ENCODE results near the gene SIN3B.

Gene SIN3B

DNA sequence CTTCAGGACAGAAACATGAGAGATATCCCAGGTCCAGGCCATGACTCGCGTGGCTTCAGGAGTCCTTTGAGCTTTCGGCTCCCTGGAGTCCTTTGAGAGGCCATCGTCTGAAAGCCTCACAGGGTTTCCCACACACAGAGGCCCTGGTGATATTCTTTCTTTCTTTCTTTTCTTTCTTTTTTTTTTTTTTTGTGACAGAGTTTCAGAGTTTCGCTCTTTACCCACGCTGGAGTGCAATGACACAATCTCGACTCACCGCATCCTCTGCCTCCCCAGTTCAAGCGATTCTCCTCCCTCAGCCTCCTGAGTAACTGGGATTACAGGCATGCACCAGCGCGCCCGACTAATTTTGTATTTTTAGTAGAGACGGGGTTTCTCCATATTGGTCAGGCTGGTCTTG is 5.5 kb downstream of the SIN3B start:
- TF ChIP-seq, protein P1, sequence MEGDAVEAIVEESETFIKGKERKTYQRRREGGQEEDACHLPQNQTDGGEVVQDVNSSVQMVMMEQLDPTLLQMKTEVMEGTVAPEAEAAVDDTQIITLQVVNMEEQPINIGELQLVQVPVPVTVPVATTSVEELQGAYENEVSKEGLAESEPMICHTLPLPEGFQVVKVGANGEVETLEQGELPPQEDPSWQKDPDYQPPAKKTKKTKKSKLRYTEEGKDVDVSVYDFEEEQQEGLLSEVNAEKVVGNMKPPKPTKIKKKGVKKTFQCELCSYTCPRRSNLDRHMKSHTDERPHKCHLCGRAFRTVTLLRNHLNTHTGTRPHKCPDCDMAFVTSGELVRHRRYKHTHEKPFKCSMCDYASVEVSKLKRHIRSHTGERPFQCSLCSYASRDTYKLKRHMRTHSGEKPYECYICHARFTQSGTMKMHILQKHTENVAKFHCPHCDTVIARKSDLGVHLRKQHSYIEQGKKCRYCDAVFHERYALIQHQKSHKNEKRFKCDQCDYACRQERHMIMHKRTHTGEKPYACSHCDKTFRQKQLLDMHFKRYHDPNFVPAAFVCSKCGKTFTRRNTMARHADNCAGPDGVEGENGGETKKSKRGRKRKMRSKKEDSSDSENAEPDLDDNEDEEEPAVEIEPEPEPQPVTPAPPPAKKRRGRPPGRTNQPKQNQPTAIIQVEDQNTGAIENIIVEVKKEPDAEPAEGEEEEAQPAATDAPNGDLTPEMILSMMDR (IDR thresholded peaks at IDR 0.05; ENCODE audit: poor library complexity, severe bottlenecking) = no peak
- H3K27ac ChIP-seq (ENCODE audit: poor library complexity, severe bottlenecking) = no peak overlapping the region
- peaks cover 7% of the 10 kb centered on the region for H3K4me1 ChIP-seq (ENCODE audit: insufficient read depth, poor library complexity, severe bottlenecking)
- H3K9me3 ChIP-seq (ENCODE audit: severe bottlenecking) = no peaks in the 10 kb centered on the region
- DNase-seq (ENCODE audit: low spot score) (no peak), ATAC-seq (ENCODE audit: low read depth) (no peak)
- H3K4me3 ChIP-seq (ENCODE audit: severe bottlenecking) = no peak overlapping the region
- peaks cover 80% of the 10 kb centered on the region for H3K36me3 ChIP-seq (ENCODE audit: low read depth)
- no peaks in the 10 kb centered on the region for H3K27me3 ChIP-seq (ENCODE audit: insufficient read depth, poor library complexity, severe bottlenecking)

DNA sequence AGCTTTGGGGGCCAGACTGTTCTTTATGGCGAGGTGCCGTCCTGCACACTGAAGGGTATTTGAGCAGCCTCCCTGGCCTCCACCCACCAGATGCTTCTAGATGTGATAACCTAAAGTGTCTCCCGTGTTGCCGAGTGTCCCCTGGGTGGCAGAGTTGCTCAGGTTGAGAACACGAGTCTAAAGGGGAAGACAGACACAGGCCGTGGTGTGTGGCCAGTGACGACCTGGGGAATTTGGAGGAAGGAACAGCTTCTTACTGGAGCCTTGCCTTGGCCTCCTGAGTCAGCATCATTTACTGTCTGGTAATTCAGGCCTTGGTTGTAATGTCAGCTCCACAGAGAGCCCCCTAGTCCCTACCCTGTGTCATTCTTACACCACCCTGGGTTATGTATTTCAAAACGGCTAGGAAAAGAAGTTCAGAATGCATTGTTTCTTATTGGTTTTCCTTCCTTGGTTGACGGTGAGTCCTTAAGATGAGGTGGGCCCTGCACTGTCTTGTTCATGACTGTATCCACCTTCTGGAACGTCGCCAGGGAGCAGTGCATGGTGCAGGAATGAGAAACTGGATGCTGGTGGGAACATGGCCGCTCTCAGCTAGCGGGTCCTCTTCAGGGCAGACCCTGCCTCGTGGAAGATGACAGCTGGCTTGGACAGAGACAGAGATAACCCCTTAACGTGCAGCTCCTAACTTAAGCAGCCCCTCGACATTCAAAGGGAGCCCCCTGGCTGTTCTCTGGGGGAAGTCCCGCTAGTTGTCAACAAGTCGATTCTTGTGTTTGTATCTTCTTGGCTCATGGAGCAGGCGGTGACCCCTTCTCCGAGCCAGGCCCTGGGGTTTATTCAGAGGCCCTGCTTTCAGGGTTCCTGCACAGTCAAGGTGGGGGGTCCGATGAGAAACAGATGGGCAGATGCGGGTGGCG is 7.2 kb downstream of the SIN3B start:
- no peaks in the 10 kb centered on the region for H3K9me3 ChIP-seq (ENCODE audit: severe bottlenecking)
- H3K27me3 ChIP-seq (ENCODE audit: insufficient read depth, poor library complexity, severe bottlenecking) = no peaks in the 10 kb centered on the region
- DNase-seq (ENCODE audit: low spot score) = no peak
- no peak overlapping the region for H3K4me3 ChIP-seq (ENCODE audit: severe bottlenecking)
- no peaks in the 10 kb centered on the region for H3K4me1 ChIP-seq (ENCODE audit: insufficient read depth, poor library complexity, severe bottlenecking)
- peaks cover 78% of the 10 kb centered on the region for H3K36me3 ChIP-seq (ENCODE audit: low read depth)
- TF ChIP-seq, protein P1 (IDR thresholded peaks at IDR 0.05; ENCODE audit: poor library complexity, severe bottlenecking) = no peak
- no peak; the same call in 1 of the 3 replicates for ATAC-seq (ENCODE audit: low read depth)
- no peak overlapping the region for H3K27ac ChIP-seq (ENCODE audit: poor library complexity, severe bottlenecking)

DNA sequence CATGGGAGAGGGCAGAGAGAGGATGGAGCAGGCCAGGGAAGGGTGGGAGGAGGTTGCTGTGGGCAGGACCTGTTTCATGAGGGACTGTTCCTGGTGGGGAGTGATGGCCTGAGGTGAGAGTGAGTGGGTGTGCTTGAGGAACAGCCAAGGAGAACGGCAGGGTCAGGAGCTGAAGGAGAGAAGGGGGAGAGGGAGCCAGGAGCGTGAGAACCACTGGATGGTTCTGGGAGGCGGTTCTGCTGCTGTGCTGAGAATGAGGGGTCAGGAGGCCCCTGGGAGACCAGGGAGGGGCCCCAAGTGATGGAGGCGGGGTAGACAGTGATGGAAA is 7.8 kb downstream of the SIN3B start:
- H3K4me1 ChIP-seq (ENCODE audit: insufficient read depth, poor library complexity, severe bottlenecking) = no peaks in the 10 kb centered on the region
- H3K4me3 ChIP-seq (ENCODE audit: severe bottlenecking) = no peak overlapping the region
- TF ChIP-seq, protein P1 (IDR thresholded peaks at IDR 0.05; ENCODE audit: poor library complexity, severe bottlenecking) = no peak
- no peak overlapping the region for H3K27ac ChIP-seq (ENCODE audit: poor library complexity, severe bottlenecking)
- no peaks in the 10 kb centered on the region for H3K9me3 ChIP-seq (ENCODE audit: severe bottlenecking)
- no peaks in the 10 kb centered on the region for H3K27me3 ChIP-seq (ENCODE audit: insufficient read depth, poor library complexity, severe bottlenecking)
- no peak for ATAC-seq (ENCODE audit: low read depth)
- no peak for DNase-seq (ENCODE audit: low spot score)
- peaks cover 78% of the 10 kb centered on the region for H3K36me3 ChIP-seq (ENCODE audit: low read depth)

DNA sequence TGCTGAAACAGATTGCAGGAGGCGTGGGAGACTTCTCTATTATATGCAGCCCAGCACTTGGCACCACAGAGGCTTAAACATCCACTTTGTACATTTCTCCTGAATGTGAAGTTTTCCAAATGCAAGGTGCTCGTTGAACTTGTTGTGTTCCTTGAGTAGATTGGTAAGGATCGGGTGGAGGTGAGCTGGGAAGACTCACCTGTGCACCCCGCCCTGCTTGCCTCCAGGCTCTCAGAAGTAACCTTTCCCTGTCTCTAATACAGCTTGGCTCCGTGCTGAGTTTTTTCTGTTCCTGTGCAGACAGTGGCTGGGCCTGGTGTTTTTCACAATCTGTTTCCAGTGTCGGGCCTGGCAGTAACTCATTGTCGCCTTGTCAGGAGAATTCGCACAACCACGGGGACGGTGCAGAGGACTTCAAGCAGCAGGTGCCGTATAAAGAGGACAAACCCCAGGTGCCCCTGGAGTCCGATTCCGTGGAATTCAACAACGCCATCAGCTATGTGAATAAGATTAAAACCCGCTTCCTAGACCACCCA is 12.3 kb downstream of the SIN3B start:
- no peaks in the 10 kb centered on the region for H3K27me3 ChIP-seq (ENCODE audit: insufficient read depth, poor library complexity, severe bottlenecking)
- H3K4me1 ChIP-seq (ENCODE audit: insufficient read depth, poor library complexity, severe bottlenecking) = no peaks in the 10 kb centered on the region
- H3K9me3 ChIP-seq (ENCODE audit: severe bottlenecking) = no peaks in the 10 kb centered on the region
- TF ChIP-seq, protein P1 (IDR thresholded peaks at IDR 0.05; ENCODE audit: poor library complexity, severe bottlenecking) = no peak
- no peak overlapping the region for H3K4me3 ChIP-seq (ENCODE audit: severe bottlenecking)
- no peak for DNase-seq (ENCODE audit: low spot score)
- no peak overlapping the region for H3K27ac ChIP-seq (ENCODE audit: poor library complexity, severe bottlenecking)
- no peak for ATAC-seq (ENCODE audit: low read depth)
- H3K36me3 ChIP-seq (ENCODE audit: low read depth) = peaks cover 75% of the 10 kb centered on the region

DNA sequence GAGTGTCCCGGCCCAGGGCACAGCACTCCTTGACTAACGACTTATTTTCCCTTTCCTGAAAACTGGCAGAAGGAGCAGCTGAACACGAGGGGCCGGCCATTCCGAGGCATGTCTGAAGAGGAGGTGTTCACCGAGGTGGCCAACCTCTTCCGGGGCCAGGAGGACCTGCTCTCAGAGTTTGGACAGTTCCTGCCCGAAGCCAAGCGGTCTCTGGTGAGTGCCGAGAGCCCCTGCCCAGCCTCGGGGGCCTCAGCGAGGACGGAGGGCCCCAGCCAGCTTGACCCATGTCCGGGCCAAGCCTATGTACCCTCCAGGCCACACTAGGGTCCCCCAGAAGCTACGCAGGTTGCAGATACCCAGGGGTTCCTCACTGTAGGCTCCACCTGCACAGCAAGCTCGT is 17.7 kb downstream of the SIN3B start:
- no peak for ATAC-seq (ENCODE audit: low read depth)
- no peak overlapping the region for H3K27ac ChIP-seq (ENCODE audit: poor library complexity, severe bottlenecking)

More for the DNA sequence above, 17.7 kb downstream of the SIN3B start:
- no peak for DNase-seq (ENCODE audit: low spot score)
- H3K4me3 ChIP-seq (ENCODE audit: severe bottlenecking) = no peak overlapping the region
- no peaks in the 10 kb centered on the region for H3K27me3 ChIP-seq (ENCODE audit: insufficient read depth, poor library complexity, severe bottlenecking)
- TF ChIP-seq, protein P1 (IDR thresholded peaks at IDR 0.05; ENCODE audit: poor library complexity, severe bottlenecking) = no peak
- H3K9me3 ChIP-seq (ENCODE audit: severe bottlenecking) = no peaks in the 10 kb centered on the region
- H3K36me3 ChIP-seq (ENCODE audit: low read depth) = peaks cover 91% of the 10 kb centered on the region
- peaks cover 18% of the 10 kb centered on the region for H3K4me1 ChIP-seq (ENCODE audit: insufficient read depth, poor library complexity, severe bottlenecking)

Data from RWPE2 (cell line).